ENCODE results near the gene CST7. TPM values are rescaled to one million over a fixed set of nuclear protein-coding genes. Genes with fewer than 3 reads are reported as not detected.

CST7 gene
- total RNA-seq, 1 experiment from 2014 or later = not detected

- TF ChIP-seq, protein P1, sequence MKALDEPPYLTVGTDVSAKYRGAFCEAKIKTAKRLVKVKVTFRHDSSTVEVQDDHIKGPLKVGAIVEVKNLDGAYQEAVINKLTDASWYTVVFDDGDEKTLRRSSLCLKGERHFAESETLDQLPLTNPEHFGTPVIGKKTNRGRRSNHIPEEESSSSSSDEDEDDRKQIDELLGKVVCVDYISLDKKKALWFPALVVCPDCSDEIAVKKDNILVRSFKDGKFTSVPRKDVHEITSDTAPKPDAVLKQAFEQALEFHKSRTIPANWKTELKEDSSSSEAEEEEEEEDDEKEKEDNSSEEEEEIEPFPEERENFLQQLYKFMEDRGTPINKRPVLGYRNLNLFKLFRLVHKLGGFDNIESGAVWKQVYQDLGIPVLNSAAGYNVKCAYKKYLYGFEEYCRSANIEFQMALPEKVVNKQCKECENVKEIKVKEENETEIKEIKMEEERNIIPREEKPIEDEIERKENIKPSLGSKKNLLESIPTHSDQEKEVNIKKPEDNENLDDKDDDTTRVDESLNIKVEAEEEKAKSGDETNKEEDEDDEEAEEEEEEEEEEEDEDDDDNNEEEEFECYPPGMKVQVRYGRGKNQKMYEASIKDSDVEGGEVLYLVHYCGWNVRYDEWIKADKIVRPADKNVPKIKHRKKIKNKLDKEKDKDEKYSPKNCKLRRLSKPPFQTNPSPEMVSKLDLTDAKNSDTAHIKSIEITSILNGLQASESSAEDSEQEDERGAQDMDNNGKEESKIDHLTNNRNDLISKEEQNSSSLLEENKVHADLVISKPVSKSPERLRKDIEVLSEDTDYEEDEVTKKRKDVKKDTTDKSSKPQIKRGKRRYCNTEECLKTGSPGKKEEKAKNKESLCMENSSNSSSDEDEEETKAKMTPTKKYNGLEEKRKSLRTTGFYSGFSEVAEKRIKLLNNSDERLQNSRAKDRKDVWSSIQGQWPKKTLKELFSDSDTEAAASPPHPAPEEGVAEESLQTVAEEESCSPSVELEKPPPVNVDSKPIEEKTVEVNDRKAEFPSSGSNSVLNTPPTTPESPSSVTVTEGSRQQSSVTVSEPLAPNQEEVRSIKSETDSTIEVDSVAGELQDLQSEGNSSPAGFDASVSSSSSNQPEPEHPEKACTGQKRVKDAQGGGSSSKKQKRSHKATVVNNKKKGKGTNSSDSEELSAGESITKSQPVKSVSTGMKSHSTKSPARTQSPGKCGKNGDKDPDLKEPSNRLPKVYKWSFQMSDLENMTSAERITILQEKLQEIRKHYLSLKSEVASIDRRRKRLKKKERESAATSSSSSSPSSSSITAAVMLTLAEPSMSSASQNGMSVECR (CRISPR knock-in tag; IDR thresholded peaks at IDR 0.05; ENCODE audit: borderline replicate concordance) = peak; percentile 91; the same call in 1 of the 2 replicates
- TF ChIP-seq ZNF138 (CRISPR knock-in tag; conservative IDR thresholded peaks at IDR 0.05) = no peak
- no peak for TF ChIP-seq KAT7 (CRISPR knock-in tag; IDR thresholded peaks at IDR 0.05; ENCODE audit: borderline replicate concordance)
- peak; percentile 96 for TF ChIP-seq SP1 (CRISPR knock-in tag; conservative IDR thresholded peaks at IDR 0.05)
- TF ChIP-seq ZNF232 (CRISPR knock-in tag; IDR thresholded peaks at IDR 0.05) = 0 out of 2 replicates have a peak, but pooled peaks have one; percentile 48
- peak; percentile 96 for TF ChIP-seq PREB (CRISPR knock-in tag; IDR thresholded peaks at IDR 0.05; ENCODE audit: borderline replicate concordance)
- no peak for TF ChIP-seq HMGA2 (CRISPR knock-in tag; IDR thresholded peaks at IDR 0.05)
- 0 out of 2 replicates have a peak, but pooled peaks have one; percentile 49 for TF ChIP-seq IRF2 (CRISPR knock-in tag; IDR thresholded peaks at IDR 0.05; ENCODE audit: borderline replicate concordance, low read depth)
- TF ChIP-seq, protein P2, sequence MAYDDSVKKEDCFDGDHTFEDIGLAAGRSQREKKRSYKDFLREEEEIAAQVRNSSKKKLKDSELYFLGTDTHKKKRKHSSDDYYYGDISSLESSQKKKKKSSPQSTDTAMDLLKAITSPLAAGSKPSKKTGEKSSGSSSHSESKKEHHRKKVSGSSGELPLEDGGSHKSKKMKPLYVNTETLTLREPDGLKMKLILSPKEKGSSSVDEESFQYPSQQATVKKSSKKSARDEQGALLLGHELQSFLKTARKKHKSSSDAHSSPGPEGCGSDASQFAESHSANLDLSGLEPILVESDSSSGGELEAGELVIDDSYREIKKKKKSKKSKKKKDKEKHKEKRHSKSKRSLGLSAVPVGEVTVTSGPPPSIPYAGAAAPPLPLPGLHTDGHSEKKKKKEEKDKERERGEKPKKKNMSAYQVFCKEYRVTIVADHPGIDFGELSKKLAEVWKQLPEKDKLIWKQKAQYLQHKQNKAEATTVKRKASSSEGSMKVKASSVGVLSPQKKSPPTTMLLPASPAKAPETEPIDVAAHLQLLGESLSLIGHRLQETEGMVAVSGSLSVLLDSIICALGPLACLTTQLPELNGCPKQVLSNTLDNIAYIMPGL (CRISPR knock-in tag; IDR thresholded peaks at IDR 0.05) = peak; percentile 72
- TF ChIP-seq MYBL2 (CRISPR knock-in tag; IDR thresholded peaks at IDR 0.05) = peak; percentile 68; the same call in 1 of the 2 replicates
- 0 out of 2 replicates have a peak, but pooled peaks have one; percentile 34 for TF ChIP-seq PRDM15 (CRISPR knock-in tag; IDR thresholded peaks at IDR 0.05)
- TF ChIP-seq CREM (CRISPR knock-in tag; IDR thresholded peaks at IDR 0.05) = peak; percentile 95; the same call in 1 of the 2 replicates
- TF ChIP-seq FOXP4 (CRISPR knock-in tag; IDR thresholded peaks at IDR 0.05) = peak; percentile 86; the same call in 1 of the 2 replicates
- 0 out of 2 replicates have a peak, but pooled peaks have one; percentile 75 for TF ChIP-seq ZNF281 (CRISPR knock-in tag; IDR thresholded peaks at IDR 0.05)
- TF ChIP-seq, protein P3, sequence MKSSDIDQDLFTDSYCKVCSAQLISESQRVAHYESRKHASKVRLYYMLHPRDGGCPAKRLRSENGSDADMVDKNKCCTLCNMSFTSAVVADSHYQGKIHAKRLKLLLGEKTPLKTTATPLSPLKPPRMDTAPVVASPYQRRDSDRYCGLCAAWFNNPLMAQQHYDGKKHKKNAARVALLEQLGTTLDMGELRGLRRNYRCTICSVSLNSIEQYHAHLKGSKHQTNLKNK (CRISPR knock-in tag; IDR thresholded peaks at IDR 0.05) = no peak
- TF ChIP-seq SMAD3 (CRISPR knock-in tag; IDR thresholded peaks at IDR 0.05; ENCODE audit: borderline replicate concordance) = peak; percentile 24; the same call in 1 of the 2 replicates
- TF ChIP-seq GTF2I (CRISPR knock-in tag; conservative IDR thresholded peaks at IDR 0.05) = no peak
- TF ChIP-seq PRRX2 (CRISPR knock-in tag; IDR thresholded peaks at IDR 0.05) = no peak
- TF ChIP-seq E2F5 (CRISPR knock-in tag; IDR thresholded peaks at IDR 0.05) = 0 out of 2 replicates have a peak, but pooled peaks have one; percentile 62
These were observed 43.6 kb downstream of the CST7 start, which contains the start of gene APMAP (continued) for GRCh38 chr20:24992487-24993205.
